Neural progenitor cell (in vitro differentiated cells): ENCODE data around the gene GMDS. TPM values are rescaled to one million over a fixed set of nuclear protein-coding genes. Genes with fewer than 3 reads are reported as not detected.

Source experiments
- DNase-seq: peaks from one replicate; pipeline ENCODE4 v3.0.0-alpha.2; 2016; ENCODE audit warnings: low spot score
- H2AFZ ChIP-seq: fragments of 200-600 bp; sonication (generic); replicated peaks from 2 replicates; pipeline ENCODE4 v1.6.1; 2016; ENCODE audit warnings: antibody characterized with exemption
- H3F3A ChIP-seq: fragments of 200-600 bp; sonication (generic); 2 replicates; pipeline ENCODE4 v1.6.1; 2016; ENCODE audit warnings: antibody characterized with exemption, low read depth
- H3K27ac ChIP-seq: fragments of 200-600 bp; sonication (generic); 2 replicates; pipeline ENCODE4 v1.5.1; 2016; ENCODE audit warnings: mild to moderate bottlenecking
- H3K27me3 ChIP-seq: fragments of 200-600 bp; sonication (generic); 2 replicates; pipeline ENCODE4 v1.6.1; 2016; ENCODE audit warnings: mild to moderate bottlenecking, moderate library complexity
- H3K36me3 ChIP-seq: fragments of 200-600 bp; sonication (generic); 2 replicates; pipeline ENCODE4 v1.5.1; 2016
- H3K4me1 ChIP-seq: fragments of 200-600 bp; sonication (generic); 2 replicates; pipeline ENCODE4 v1.6.1; 2016; ENCODE audit warnings: mixed run types
- H3K4me2 ChIP-seq: fragments of 200-600 bp; sonication (generic); 2 replicates; pipeline ENCODE4 v1.6.1; 2016
- H3K4me3 ChIP-seq: fragments of 200-600 bp; sonication (generic); 2 replicates; pipeline ENCODE4 v1.5.1; 2016
- H3K79me2 ChIP-seq: fragments of 200-600 bp; sonication (generic); 2 replicates; pipeline ENCODE4 v1.6.1; 2016; ENCODE audit warnings: low read depth
- H3K9ac ChIP-seq: fragments of 200-600 bp; sonication (generic); 2 replicates; pipeline ENCODE4 v1.6.1; 2016
- H3K9me3 ChIP-seq: fragments of 200-600 bp; sonication (generic); 2 replicates; pipeline ENCODE4 v1.5.1; 2016; ENCODE audit warnings: low read depth
- H4K20me1 ChIP-seq: fragments of 200-600 bp; sonication (generic); 2 replicates; pipeline ENCODE4 v1.6.1; 2016; ENCODE audit warnings: low read depth
- H3K27ac Mint-ChIP-seq: 3 replicates; pipeline ENCODE4 v1.8.0; 2021; ENCODE audit warnings: mixed read lengths
- H3K27me3 Mint-ChIP-seq: 2 replicates; pipeline ENCODE4 v1.8.0; 2022; ENCODE audit warnings: low read depth, mild to moderate bottlenecking, inconsistent platforms, moderate library complexity, mixed read lengths; ENCODE audit not compliant: insufficient read depth
- H3K36me3 Mint-ChIP-seq: 3 replicates; pipeline ENCODE4 v1.8.0; 2021; ENCODE audit warnings: mixed read lengths
- H3K4me1 Mint-ChIP-seq: 3 replicates; pipeline ENCODE4 v1.8.0; 2021; ENCODE audit warnings: mixed read lengths
- H3K4me3 Mint-ChIP-seq: 3 replicates; pipeline ENCODE4 v1.8.0; 2021; ENCODE audit warnings: mild to moderate bottlenecking, moderate library complexity, mixed read lengths
- H3K9me3 Mint-ChIP-seq: 3 replicates; pipeline ENCODE4 v1.8.0; 2020; ENCODE audit warnings: mixed read lengths
- CTCF ChIP-seq: fragments of 200-600 bp; sonication (generic); IDR thresholded peaks from 2 replicates; pipeline ENCODE4 v1.5.1; 2017; ENCODE audit warnings: antibody characterized with exemption, mild to moderate bottlenecking
- EZH2 ChIP-seq: fragments of 200-600 bp; sonication (generic); IDR thresholded peaks from 2 replicates; pipeline ENCODE4 v1.6.1; 2017; ENCODE audit warnings: antibody characterized with exemption, mild to moderate bottlenecking, moderate library complexity
- EZH2phosphoT487 ChIP-seq: fragments of 200-600 bp; sonication (generic); IDR thresholded peaks from 2 replicates; pipeline ENCODE4 v1.6.1; 2017; ENCODE audit warnings: antibody characterized with exemption
- total RNA-seq: library from RNA; depleted of rRNA; stranded (reverse); fragments of >200 nt; gene quantifications from 2 replicates; pipeline ENCODE4 v1.2.3, GENCODE V29; 2015; ENCODE audit warnings: low replicate concordance

Gene GMDS
- total RNA-seq, 1 donor from 2014 or later, result 22.6 TPM

- no peak overlapping the region for H3K27ac ChIP-seq
- H3K4me3 Mint-ChIP-seq, result no peak overlapping the region
- DNase-seq, result no peak
- H3K27me3 Mint-ChIP-seq, result no peaks in the 10 kb centered on the region
- H3K4me2 ChIP-seq, result no peak overlapping the region
- H3K36me3 Mint-ChIP-seq, result no peaks in the 10 kb centered on the region
- no peak overlapping the region for H3K27ac Mint-ChIP-seq
- no peaks in the 10 kb centered on the region for H3F3A ChIP-seq
- no peaks in the 10 kb centered on the region for H3K9me3 Mint-ChIP-seq
- no peak overlapping the region for H3K4me3 ChIP-seq
- no peaks in the 10 kb centered on the region for H3K9me3 ChIP-seq
- H2AFZ ChIP-seq, result no peak overlapping the region
- no peaks in the 10 kb centered on the region for H3K36me3 ChIP-seq
- H3K9ac ChIP-seq, result no peak overlapping the region
- peaks cover 6% of the 10 kb centered on the region for H3K4me1 ChIP-seq
- TF ChIP-seq EZH2phosphoT487, result no peak
- no peak for TF ChIP-seq EZH2
- TF ChIP-seq CTCF, result no peak
- H3K79me2 ChIP-seq, result no peaks in the 10 kb centered on the region
- H4K20me1 ChIP-seq, result no peaks in the 10 kb centered on the region
- H3K4me1 Mint-ChIP-seq, result peaks cover 6% of the 10 kb centered on the region
- H3K27me3 ChIP-seq, result no peaks in the 10 kb centered on the region
Observed at GRCh38 chr6:2132916-2133315, 112.5 kb downstream of the GMDS start.

GRCh38 chr6:2132416-2132815, 113.0 kb downstream of the GMDS start:
- Mint-ChIP-seq H3K27me3 (no peaks in the 10 kb centered on the region), H3K4me1 (peaks cover 6% of the 10 kb centered on the region), H3K36me3 (no peaks in the 10 kb centered on the region), H3K4me3 (no peak overlapping the region), H3K9me3 (no peaks in the 10 kb centered on the region), H3K27ac (no peak overlapping the region)
- no peak overlapping the region for H3K4me2 ChIP-seq
- no peaks in the 10 kb centered on the region for H3K9me3 ChIP-seq
- peaks cover 6% of the 10 kb centered on the region for H3K4me1 ChIP-seq
- no peaks in the 10 kb centered on the region for H3F3A ChIP-seq
- H4K20me1 ChIP-seq, result no peaks in the 10 kb centered on the region
- no peaks in the 10 kb centered on the region for H3K79me2 ChIP-seq
- H2AFZ ChIP-seq, result no peak overlapping the region
- H3K27ac ChIP-seq, result no peak overlapping the region
- DNase-seq, result no peak
- TF ChIP-seq EZH2 (no peak), EZH2phosphoT487 (no peak), CTCF (no peak)
- H3K27me3 ChIP-seq, result no peaks in the 10 kb centered on the region
- H3K4me3 ChIP-seq, result no peak overlapping the region
- no peak overlapping the region for H3K9ac ChIP-seq
- H3K36me3 ChIP-seq, result no peaks in the 10 kb centered on the region

- H2AFZ ChIP-seq, result no peak overlapping the region
- Mint-ChIP-seq H3K4me3 (no peak overlapping the region), H3K4me1 (peaks cover 6% of the 10 kb centered on the region), H3K9me3 (no peaks in the 10 kb centered on the region), H3K36me3 (no peaks in the 10 kb centered on the region), H3K27ac (no peak overlapping the region), H3K27me3 (no peaks in the 10 kb centered on the region)
- H3K27me3 ChIP-seq, result no peaks in the 10 kb centered on the region
- H3K27ac ChIP-seq, result no peak overlapping the region
- TF ChIP-seq CTCF (no peak), EZH2phosphoT487 (no peak), EZH2 (no peak)
- peaks cover 6% of the 10 kb centered on the region for H3K4me1 ChIP-seq
- no peaks in the 10 kb centered on the region for H3K79me2 ChIP-seq
- no peak overlapping the region for H3K4me3 ChIP-seq
- no peaks in the 10 kb centered on the region for H3F3A ChIP-seq
- H3K9ac ChIP-seq, result no peak overlapping the region
- no peaks in the 10 kb centered on the region for H3K36me3 ChIP-seq
- H4K20me1 ChIP-seq, result no peaks in the 10 kb centered on the region
- DNase-seq, result no peak
- no peaks in the 10 kb centered on the region for H3K9me3 ChIP-seq
- no peak overlapping the region for H3K4me2 ChIP-seq
Observed at GRCh38 chr6:2129182-2129621, 116.2 kb downstream of the GMDS start.

- no peaks in the 10 kb centered on the region for H3K79me2 ChIP-seq
- no peaks in the 10 kb centered on the region for H3F3A ChIP-seq
- no peak for TF ChIP-seq CTCF
- TF ChIP-seq EZH2phosphoT487, result no peak
- TF ChIP-seq EZH2, result no peak
- H3K27ac ChIP-seq, result no peak overlapping the region
- H3K4me3 ChIP-seq, result no peak overlapping the region
- no peaks in the 10 kb centered on the region for H3K9me3 ChIP-seq
- H3K27me3 Mint-ChIP-seq, result no peaks in the 10 kb centered on the region
- no peaks in the 10 kb centered on the region for H3K27me3 ChIP-seq
- no peak overlapping the region for H3K4me2 ChIP-seq
- H3K4me1 Mint-ChIP-seq, result peaks cover 6% of the 10 kb centered on the region
- H3K4me3 Mint-ChIP-seq, result no peak overlapping the region
- H3K9ac ChIP-seq, result no peak overlapping the region
- H3K36me3 ChIP-seq, result no peaks in the 10 kb centered on the region
- no peaks in the 10 kb centered on the region for H4K20me1 ChIP-seq
- no peak for DNase-seq
- H3K9me3 Mint-ChIP-seq, result no peaks in the 10 kb centered on the region
- H3K27ac Mint-ChIP-seq, result no peak overlapping the region
- no peak overlapping the region for H2AFZ ChIP-seq
- peaks cover 6% of the 10 kb centered on the region for H3K4me1 ChIP-seq
- H3K36me3 Mint-ChIP-seq, result no peaks in the 10 kb centered on the region
Observed at GRCh38 chr6:2127484-2127911, 117.9 kb downstream of the GMDS start.
